C4-2B (cell line): ENCODE data around the gene GAS6.

ENCODE experiments used
- CTCF ChIP-seq: fragments of 450-650 bp; conservative IDR thresholded peaks from 2 replicates; pipeline ENCODE4 v1.5.1; 2017; ENCODE audit warnings: mild to moderate bottlenecking
- ZFX ChIP-seq: fragments of 450-650 bp; IDR thresholded peaks from 2 replicates; pipeline ENCODE4 v1.6.1; 2017

- TF ChIP-seq CTCF (no peak), ZFX (no peak)
These were observed 17.9 kb upstream of the GAS6 start for GRCh38 chr13:113881614-113882266.
